ENCODE results near the gene DIO1. TPM values are rescaled to one million over a fixed set of nuclear protein-coding genes. Genes with fewer than 3 reads are reported as not detected.

Gene DIO1
- total and polyA plus RNA-seq, 9 of the 15 experiments (the other 6 are each of a cell fraction or from before 2014, with no cell fraction given) = not detected

DNA sequence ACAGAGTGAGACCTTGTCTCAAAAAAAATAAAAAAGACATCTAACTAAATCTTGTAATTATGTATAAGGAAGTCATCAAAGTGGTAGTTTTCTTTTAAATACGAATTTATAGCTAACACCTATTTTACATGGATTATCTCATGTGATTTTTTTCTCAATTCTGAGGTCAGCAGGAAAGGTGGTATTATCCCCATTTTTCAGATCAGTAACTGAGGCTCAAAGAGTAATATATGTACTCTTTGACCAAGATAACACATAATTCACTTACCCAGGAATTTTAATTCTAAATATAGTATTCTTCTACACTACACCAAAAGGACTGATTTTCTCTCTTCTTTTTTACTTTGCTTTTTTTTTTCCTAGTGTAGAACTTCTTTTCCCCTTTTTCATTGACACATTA is 42.4 kb downstream of the DIO1 start:
- H2AFZ ChIP-seq (ENCODE audit: low read depth, low read length) = no peak overlapping the region
- no peaks in the 10 kb centered on the region for H3K9me1 ChIP-seq (ENCODE audit: control insufficient read depth, insufficient read depth, low read length)
- no peak overlapping the region for H3K9ac ChIP-seq (ENCODE audit: insufficient read depth in 1 of 2, low read depth in 2 of 2, low read length in 2 of 2)
- H3K9me3 ChIP-seq (replicated peaks; ENCODE audit: control insufficient read depth, insufficient read depth, low read depth, low read length) = peaks cover 12% of the 10 kb centered on the region
- no peak for ATAC-seq
- no peaks in the 10 kb centered on the region; a peak in 2 of 5 replicates for H3K4me1 ChIP-seq (replicated peaks in 1 of 2; ENCODE audit: control insufficient read depth in 2 of 2, insufficient read depth in 2 of 2, low read length in 2 of 2)
- ChIA-PET POLR2A (interaction anchor here (1.0 to 1.4 kb wide), 3 partner anchors 9 to 38 kb away, joined by 3 to 6 read pairs (median 3); partner anchors contain the start of gene IFT25), CTCF (ENCODE audit: low intra/inter-chr PET ratio) (no interaction called here)
- in situ Hi-C loops (cut with MboI) = no loop called here
- intact Hi-C loops (cut with micrococcal nuclease) = no loop called here
- no peak for DNase-seq (ENCODE audit: extremely low read depth in 1 of 4, low spot score in 3 of 4)
- no peak overlapping the region for H3K27ac ChIP-seq (ENCODE audit: extremely low read depth, low read depth, low read length)
- peaks cover 26% of the 10 kb centered on the region for H3K79me2 ChIP-seq (ENCODE audit: control insufficient read depth, insufficient read depth, low read length)
- peaks cover 57% of the 10 kb centered on the region for H3K36me3 ChIP-seq (ENCODE audit: control insufficient read depth, insufficient read depth, low read length)
- H4K20me1 ChIP-seq (replicated peaks; ENCODE audit: control insufficient read depth, insufficient read depth, low read length) = no peaks in the 10 kb centered on the region
- H3K4me3 ChIP-seq = no peak overlapping the region
- WGBS (ENCODE audit: insufficient coverage, low coverage, missing lambda C conversion rate) = 94% methylated on average over 1 of the region's 1 CpG
- BruUV-seq (replicated peaks) = no TSS peak
- no peak overlapping the region for H3K4me2 ChIP-seq (ENCODE audit: insufficient read depth, low read length)
- no peak for FAIRE-seq
- no peaks in the 10 kb centered on the region for H3K27me3 ChIP-seq (ENCODE audit: control insufficient read depth in 2 of 2, insufficient read depth in 2 of 2, low read length in 2 of 2)
- peak; percentile 83 for TF ChIP-seq RBM25 (IDR thresholded peaks at IDR 0.05; ENCODE audit: low read depth, low read length, severe bottlenecking)
- TF ChIP-seq E2F3 (CRISPR knock-in tag; IDR thresholded peaks at IDR 0.05) = no peak
- peak; percentile 60; the same call in 1 of the 2 replicates for TF ChIP-seq BCOR (IDR thresholded peaks at IDR 0.05)
- no peak for TF ChIP-seq ZNF347 (CRISPR knock-in tag; IDR thresholded peaks at IDR 0.05; ENCODE audit: low read depth)
- TF ChIP-seq ZNF398 (CRISPR knock-in tag; IDR thresholded peaks at IDR 0.05) = no peak
- TF ChIP-seq, protein P1, sequence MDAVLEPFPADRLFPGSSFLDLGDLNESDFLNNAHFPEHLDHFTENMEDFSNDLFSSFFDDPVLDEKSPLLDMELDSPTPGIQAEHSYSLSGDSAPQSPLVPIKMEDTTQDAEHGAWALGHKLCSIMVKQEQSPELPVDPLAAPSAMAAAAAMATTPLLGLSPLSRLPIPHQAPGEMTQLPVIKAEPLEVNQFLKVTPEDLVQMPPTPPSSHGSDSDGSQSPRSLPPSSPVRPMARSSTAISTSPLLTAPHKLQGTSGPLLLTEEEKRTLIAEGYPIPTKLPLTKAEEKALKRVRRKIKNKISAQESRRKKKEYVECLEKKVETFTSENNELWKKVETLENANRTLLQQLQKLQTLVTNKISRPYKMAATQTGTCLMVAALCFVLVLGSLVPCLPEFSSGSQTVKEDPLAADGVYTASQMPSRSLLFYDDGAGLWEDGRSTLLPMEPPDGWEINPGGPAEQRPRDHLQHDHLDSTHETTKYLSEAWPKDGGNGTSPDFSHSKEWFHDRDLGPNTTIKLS (IDR thresholded peaks at IDR 0.05; ENCODE audit: borderline replicate concordance, low read depth) = no peak
- TF ChIP-seq ZKSCAN3 (CRISPR knock-in tag; IDR thresholded peaks at IDR 0.05) = no peak
- 0 out of 2 replicates have a peak, but pooled peaks have one; percentile 45 for TF ChIP-seq ADNP (tag; IDR thresholded peaks at IDR 0.05)
- no peak for TF ChIP-seq POLR2A (conservative IDR thresholded peaks at IDR 0.05)
- TF ChIP-seq, protein P2, sequence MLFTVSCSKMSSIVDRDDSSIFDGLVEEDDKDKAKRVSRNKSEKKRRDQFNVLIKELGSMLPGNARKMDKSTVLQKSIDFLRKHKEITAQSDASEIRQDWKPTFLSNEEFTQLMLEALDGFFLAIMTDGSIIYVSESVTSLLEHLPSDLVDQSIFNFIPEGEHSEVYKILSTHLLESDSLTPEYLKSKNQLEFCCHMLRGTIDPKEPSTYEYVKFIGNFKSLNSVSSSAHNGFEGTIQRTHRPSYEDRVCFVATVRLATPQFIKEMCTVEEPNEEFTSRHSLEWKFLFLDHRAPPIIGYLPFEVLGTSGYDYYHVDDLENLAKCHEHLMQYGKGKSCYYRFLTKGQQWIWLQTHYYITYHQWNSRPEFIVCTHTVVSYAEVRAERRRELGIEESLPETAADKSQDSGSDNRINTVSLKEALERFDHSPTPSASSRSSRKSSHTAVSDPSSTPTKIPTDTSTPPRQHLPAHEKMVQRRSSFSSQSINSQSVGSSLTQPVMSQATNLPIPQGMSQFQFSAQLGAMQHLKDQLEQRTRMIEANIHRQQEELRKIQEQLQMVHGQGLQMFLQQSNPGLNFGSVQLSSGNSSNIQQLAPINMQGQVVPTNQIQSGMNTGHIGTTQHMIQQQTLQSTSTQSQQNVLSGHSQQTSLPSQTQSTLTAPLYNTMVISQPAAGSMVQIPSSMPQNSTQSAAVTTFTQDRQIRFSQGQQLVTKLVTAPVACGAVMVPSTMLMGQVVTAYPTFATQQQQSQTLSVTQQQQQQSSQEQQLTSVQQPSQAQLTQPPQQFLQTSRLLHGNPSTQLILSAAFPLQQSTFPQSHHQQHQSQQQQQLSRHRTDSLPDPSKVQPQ (CRISPR knock-in tag; IDR thresholded peaks at IDR 0.05; ENCODE audit: borderline replicate concordance) = no peak
- TF ChIP-seq, protein P3, sequence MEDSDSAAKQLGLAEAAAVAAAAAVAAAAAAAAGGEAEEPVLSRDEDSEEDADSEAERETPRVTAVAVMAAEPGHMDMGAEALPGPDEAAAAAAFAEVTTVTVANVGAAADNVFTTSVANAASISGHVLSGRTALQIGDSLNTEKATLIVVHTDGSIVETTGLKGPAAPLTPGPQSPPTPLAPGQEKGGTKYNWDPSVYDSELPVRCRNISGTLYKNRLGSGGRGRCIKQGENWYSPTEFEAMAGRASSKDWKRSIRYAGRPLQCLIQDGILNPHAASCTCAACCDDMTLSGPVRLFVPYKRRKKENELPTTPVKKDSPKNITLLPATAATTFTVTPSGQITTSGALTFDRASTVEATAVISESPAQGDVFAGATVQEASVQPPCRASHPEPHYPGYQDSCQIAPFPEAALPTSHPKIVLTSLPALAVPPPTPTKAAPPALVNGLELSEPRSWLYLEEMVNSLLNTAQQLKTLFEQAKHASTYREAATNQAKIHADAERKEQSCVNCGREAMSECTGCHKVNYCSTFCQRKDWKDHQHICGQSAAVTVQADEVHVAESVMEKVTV (CRISPR knock-in tag; IDR thresholded peaks at IDR 0.05) = no peak
- TF ChIP-seq FOXK1 (CRISPR knock-in tag; IDR thresholded peaks at IDR 0.05; ENCODE audit: borderline replicate concordance) = no peak
- TF ChIP-seq, protein P4, sequence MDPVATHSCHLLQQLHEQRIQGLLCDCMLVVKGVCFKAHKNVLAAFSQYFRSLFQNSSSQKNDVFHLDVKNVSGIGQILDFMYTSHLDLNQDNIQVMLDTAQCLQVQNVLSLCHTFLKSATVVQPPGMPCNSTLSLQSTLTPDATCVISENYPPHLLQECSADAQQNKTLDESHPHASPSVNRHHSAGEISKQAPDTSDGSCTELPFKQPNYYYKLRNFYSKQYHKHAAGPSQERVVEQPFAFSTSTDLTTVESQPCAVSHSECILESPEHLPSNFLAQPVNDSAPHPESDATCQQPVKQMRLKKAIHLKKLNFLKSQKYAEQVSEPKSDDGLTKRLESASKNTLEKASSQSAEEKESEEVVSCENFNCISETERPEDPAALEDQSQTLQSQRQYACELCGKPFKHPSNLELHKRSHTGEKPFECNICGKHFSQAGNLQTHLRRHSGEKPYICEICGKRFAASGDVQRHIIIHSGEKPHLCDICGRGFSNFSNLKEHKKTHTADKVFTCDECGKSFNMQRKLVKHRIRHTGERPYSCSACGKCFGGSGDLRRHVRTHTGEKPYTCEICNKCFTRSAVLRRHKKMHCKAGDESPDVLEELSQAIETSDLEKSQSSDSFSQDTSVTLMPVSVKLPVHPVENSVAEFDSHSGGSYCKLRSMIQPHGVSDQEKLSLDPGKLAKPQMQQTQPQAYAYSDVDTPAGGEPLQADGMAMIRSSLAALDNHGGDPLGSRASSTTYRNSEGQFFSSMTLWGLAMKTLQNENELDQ (CRISPR knock-in tag; IDR thresholded peaks at IDR 0.05; ENCODE audit: borderline replicate concordance) = no peak
